ENCODE results near the gene PNMA8B.

The PNMA8B gene

DNA sequence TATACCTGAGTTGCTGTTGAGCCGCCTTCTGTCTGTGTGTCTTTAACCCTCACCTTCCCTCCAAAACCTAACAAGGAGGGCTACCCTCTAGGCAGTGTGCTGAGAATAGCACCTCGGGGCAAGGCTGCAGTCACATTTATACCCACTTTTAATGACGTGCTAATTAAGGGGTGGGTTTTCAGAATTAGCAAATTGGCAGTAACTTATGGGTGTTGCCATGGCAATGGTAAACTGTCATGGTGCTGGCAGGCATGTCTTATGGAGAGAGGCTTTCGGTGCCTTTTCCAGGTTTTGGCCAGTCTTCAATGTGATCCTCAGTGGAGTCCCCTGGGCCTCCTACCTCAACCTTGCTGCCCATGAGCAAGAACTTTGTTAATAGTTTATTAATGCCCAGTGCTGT lies 23.1 kb downstream of the PNMA8B start:
- Histone ChIP-seq H3K4me1 (ENCODE audit: control insufficient read depth, low read length) (0 out of 2 replicates have a peak, but pooled peaks cover 4% of the 10 kb centered on the region), H3K27me3 (ENCODE audit: control insufficient read depth, low read length) (peaks cover 10% of the 10 kb centered on the region), H3K36me3 (ENCODE audit: control insufficient read depth, low read length) (no peaks in the 10 kb centered on the region), H3K79me2 (ENCODE audit: control insufficient read depth, low read length) (no peaks in the 10 kb centered on the region), H3F3A (ENCODE audit: control insufficient read depth, insufficient read depth) (no peaks in the 10 kb centered on the region), H3K27ac (ENCODE audit: low read depth, low read length) (no peak overlapping the region), H3K4me3 (ENCODE audit: low read length) (no peak overlapping the region), H3K4me2 (ENCODE audit: low read length) (no peak overlapping the region), H4K20me1 (ENCODE audit: control insufficient read depth, insufficient read depth, low read depth, low read length) (no peaks in the 10 kb centered on the region), H3K9me3 (ENCODE audit: control insufficient read depth, insufficient read depth, low read length) (no peaks in the 10 kb centered on the region), H3K9me2 (replicated peaks; ENCODE audit: control insufficient read depth, low read length) (no peaks in the 10 kb centered on the region)
- TF ChIP-seq EZH2phosphoT487 (IDR thresholded peaks at IDR 0.05; ENCODE audit: borderline replicate concordance, low read length) (no peak), CTCF (IDR thresholded peaks at IDR 0.05; ENCODE audit: low read depth, low read length, poor library complexity, severe bottlenecking) (no peak)

DNA sequence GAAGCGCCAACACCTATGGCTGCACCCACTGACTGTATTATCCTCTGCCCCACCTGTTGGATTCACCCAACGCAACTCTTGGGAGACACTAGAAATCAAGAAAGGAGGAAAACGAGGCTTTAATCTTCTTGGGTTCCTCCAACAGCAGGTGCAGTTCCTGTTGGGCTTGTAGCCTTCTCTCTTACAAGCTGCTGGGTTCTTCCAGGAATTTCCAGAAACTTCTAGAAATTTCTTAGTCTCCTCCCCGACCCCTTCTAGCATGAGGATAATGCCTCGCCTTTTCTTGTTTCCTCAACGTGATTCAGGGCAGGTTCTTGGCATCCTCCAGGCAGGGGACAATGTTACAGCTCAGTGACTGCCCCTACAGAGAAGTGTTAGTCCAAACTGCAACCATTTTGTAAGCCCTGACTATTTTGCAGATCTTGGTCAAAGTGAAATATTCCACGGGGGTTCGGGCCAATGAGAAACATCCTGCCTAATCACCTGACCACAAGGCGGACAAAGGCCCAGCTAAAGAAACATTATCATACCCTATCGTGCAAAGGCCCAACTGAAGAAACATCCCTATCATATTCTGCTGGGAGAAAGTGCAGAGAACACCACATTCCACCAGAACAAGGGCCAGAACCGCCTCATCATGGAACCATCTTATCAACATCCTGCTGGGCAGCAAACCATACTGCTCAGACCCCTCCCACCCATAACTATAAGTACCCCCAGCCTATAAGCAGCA lies 23.7 kb downstream of the PNMA8B start:
- Histone ChIP-seq H3F3A (ENCODE audit: control insufficient read depth, insufficient read depth) (no peaks in the 10 kb centered on the region), H3K4me3 (ENCODE audit: low read length) (no peak overlapping the region), H3K36me3 (ENCODE audit: control insufficient read depth, low read length) (no peaks in the 10 kb centered on the region), H3K27ac (ENCODE audit: low read depth, low read length) (no peak overlapping the region), H3K9me3 (ENCODE audit: control insufficient read depth, insufficient read depth, low read length) (no peaks in the 10 kb centered on the region), H3K4me2 (ENCODE audit: low read length) (no peak overlapping the region), H3K4me1 (ENCODE audit: control insufficient read depth, low read length) (0 out of 2 replicates have a peak, but pooled peaks cover 4% of the 10 kb centered on the region), H3K27me3 (ENCODE audit: control insufficient read depth, low read length) (peaks cover 11% of the 10 kb centered on the region), H4K20me1 (ENCODE audit: control insufficient read depth, insufficient read depth, low read depth, low read length) (no peaks in the 10 kb centered on the region), H3K9me2 (replicated peaks; ENCODE audit: control insufficient read depth, low read length) (no peaks in the 10 kb centered on the region), H3K79me2 (ENCODE audit: control insufficient read depth, low read length) (no peaks in the 10 kb centered on the region)
- TF ChIP-seq CTCF (IDR thresholded peaks at IDR 0.05; ENCODE audit: low read depth, low read length, poor library complexity, severe bottlenecking) (no peak), EZH2phosphoT487 (IDR thresholded peaks at IDR 0.05; ENCODE audit: borderline replicate concordance, low read length) (no peak)

GRCh38 chr19:46471116-46471733 lies 24.4 kb downstream of the PNMA8B start, which contains the start of gene PNMA8A:
Gene PNMA8A (minus strand): TSS chr19:46471563. CDS start chr19:46471035, 528 bp downstream.
- H3K36me3 ChIP-seq (ENCODE audit: control insufficient read depth, low read length): no peaks in the 10 kb centered on the region
- H3K79me2 ChIP-seq (ENCODE audit: control insufficient read depth, low read length): no peaks in the 10 kb centered on the region
- no peaks in the 10 kb centered on the region for H3F3A ChIP-seq (ENCODE audit: control insufficient read depth, insufficient read depth)
- H3K4me3 ChIP-seq (ENCODE audit: low read length): no peak within 1 kb of the TSS
- H3K9me2 ChIP-seq (replicated peaks; ENCODE audit: control insufficient read depth, low read length): no peaks in the 10 kb centered on the region
- 0 out of 2 replicates have a peak, but pooled peaks cover 7% of the 10 kb centered on the region for H3K4me1 ChIP-seq (ENCODE audit: control insufficient read depth, low read length)
- H3K4me2 ChIP-seq (ENCODE audit: low read length): no peak within 1 kb of the TSS
- H3K27ac ChIP-seq (ENCODE audit: low read depth, low read length): no peak within 1 kb of the TSS
- no peaks in the 10 kb centered on the region for H3K9me3 ChIP-seq (ENCODE audit: control insufficient read depth, insufficient read depth, low read length)
- peaks cover 18% of the 10 kb centered on the region for H3K27me3 ChIP-seq (ENCODE audit: control insufficient read depth, low read length)
- TF ChIP-seq EZH2phosphoT487 (IDR thresholded peaks at IDR 0.05; ENCODE audit: borderline replicate concordance, low read length) (no peak), CTCF (IDR thresholded peaks at IDR 0.05; ENCODE audit: low read depth, low read length, poor library complexity, severe bottlenecking) (no peak)
- H4K20me1 ChIP-seq (ENCODE audit: control insufficient read depth, insufficient read depth, low read depth, low read length): no peaks in the 10 kb centered on the region
